ENCODE data around the gene KLF3. TPM values are rescaled to one million over a fixed set of nuclear protein-coding genes. Genes with fewer than 3 reads are reported as not detected.

Gene KLF3
- total and polyA plus RNA-seq, 9 of the 15 experiments (the other 6 are each of a cell fraction or from before 2014, with no cell fraction given): 9.9 to 47.2 (median 18.1) TPM

GRCh38 chr4:38663801-38664705 is at the start of gene KLF3 (continued):
- TF ChIP-seq ELF1 (tag; IDR thresholded peaks at IDR 0.05): no peak
- no peak for TF ChIP-seq KLF16 (IDR thresholded peaks at IDR 0.05)
- peak; percentile 75 for TF ChIP-seq USF1 (CRISPR knock-in tag; IDR thresholded peaks at IDR 0.05)
- peak; percentile 91 for TF ChIP-seq SAFB (IDR thresholded peaks at IDR 0.05; ENCODE audit: borderline replicate concordance, low read depth, low read length)
- no peak for TF ChIP-seq GTF2B (IDR thresholded peaks at IDR 0.05; ENCODE audit: extremely low read depth, insufficient read length)
- TF ChIP-seq FIP1L1 (IDR thresholded peaks at IDR 0.05; ENCODE audit: low read depth, low read length, poor library complexity, severe bottlenecking): peak; percentile 30
- TF ChIP-seq NRF1 (conservative IDR thresholded peaks at IDR 0.05 in 1 of 2, IDR thresholded peaks at IDR 0.05 in 1 of 2): peak in 1 of 2 experiments; percentile 31; a peak in 2 of 4 replicates
- peak; percentile 86 for TF ChIP-seq POLR2G (IDR thresholded peaks at IDR 0.05; ENCODE audit: low read depth, low read length)
- TF ChIP-seq ZMIZ1 (IDR thresholded peaks at IDR 0.05; ENCODE audit: low read depth in 2 of 2, low read length in 2 of 2): no peak
- TF ChIP-seq GABPA (tag; conservative IDR thresholded peaks at IDR 0.05; ENCODE audit: low read depth): no peak
- no peak for TF ChIP-seq WHSC1 (IDR thresholded peaks at IDR 0.05; ENCODE audit: low read length)
- peak; percentile 60 to 70; a peak in 2 of 4 replicates for TF ChIP-seq NONO (IDR thresholded peaks at IDR 0.05; ENCODE audit: low read depth in 2 of 2, low read length in 1 of 2)
- TF ChIP-seq UBTF (IDR thresholded peaks at IDR 0.05; ENCODE audit: borderline replicate concordance in 1 of 2, low read depth in 2 of 2, low read length in 2 of 2): peak in 1 of 2 experiments; percentile 18; a peak in 3 of 4 replicates
- TF ChIP-seq KDM4B (IDR thresholded peaks at IDR 0.05; ENCODE audit: borderline replicate concordance in 2 of 2, low read depth in 1 of 2): peak in 1 of 2 experiments; percentile 18; a peak in 1 of 4 replicates
- no peak for TF ChIP-seq BCL6 (CRISPR knock-in tag; IDR thresholded peaks at IDR 0.05)
- TF ChIP-seq ZNF57 (CRISPR knock-in tag; IDR thresholded peaks at IDR 0.05): no peak
- no peak for TF ChIP-seq TAL1 (IDR thresholded peaks at IDR 0.05)
- TF ChIP-seq ZNF79 (CRISPR knock-in tag; IDR thresholded peaks at IDR 0.05; ENCODE audit: low read depth): no peak

Measured in K562 (cell line).